OCI-M2 (cell line): ENCODE results near the gene APBB1.

ENCODE experiments used
- DNase-seq: peaks from one replicate; lab custom pipeline; 2025; ENCODE audit not compliant: unreplicated experiment; lab: John Stamatoyannopoulos, UW

Gene APBB1

GRCh38 chr11:6419009-6419631 is at the start of gene APBB1:
Gene APBB1, minus strand, starts transcription at chr11:6419094. Its CDS starts 7,747 bp downstream, at chr11:6411347.
- DNase-seq: no peak

GRCh38 chr11:6459099-6459450 is 40.2 kb upstream of the APBB1 start:
- DNase-seq: no peak

GRCh38 chr11:6458352-6459098 is 39.6 kb upstream of the APBB1 start:
- DNase-seq: no peak

- no peak for DNase-seq
Observed at GRCh38 chr11:6457581-6458320, 38.9 kb upstream of the APBB1 start.

GRCh38 chr11:6456361-6457073 is 37.6 kb upstream of the APBB1 start:
- DNase-seq: no peak

- no peak for DNase-seq
Observed at GRCh38 chr11:6455070-6455469, 36.2 kb upstream of the APBB1 start.

GRCh38 chr11:6453152-6453551 is 34.3 kb upstream of the APBB1 start:
- DNase-seq: no peak

- no peak for DNase-seq
Observed at GRCh38 chr11:6452219-6452618, 33.3 kb upstream of the APBB1 start.

GRCh38 chr11:6448574-6448973 is 29.7 kb upstream of the APBB1 start:
- DNase-seq: no peak

- no peak for DNase-seq
Observed at GRCh38 chr11:6443269-6444003, 24.5 kb upstream of the APBB1 start.

- DNase-seq: no peak
Observed at GRCh38 chr11:6442441-6442840, 23.5 kb upstream of the APBB1 start.

- no peak for DNase-seq
Observed at GRCh38 chr11:6440906-6441358, 22.0 kb upstream of the APBB1 start, which contains the start of gene HPX. Gene HPX, minus strand, starts transcription at chr11:6440987. Its CDS starts 24 bp downstream, at chr11:6440963.

GRCh38 chr11:6438979-6439571 is 20.2 kb upstream of the APBB1 start:
- DNase-seq: no peak

- DNase-seq: no peak
Observed at GRCh38 chr11:6437993-6438392, 19.1 kb upstream of the APBB1 start.

- no peak for DNase-seq
Observed at GRCh38 chr11:6437423-6437822, 18.5 kb upstream of the APBB1 start.

- no peak for DNase-seq
Observed at GRCh38 chr11:6433998-6434660, 15.2 kb upstream of the APBB1 start.

- no peak for DNase-seq
Observed at GRCh38 chr11:6431861-6432260, 13.0 kb upstream of the APBB1 start.

GRCh38 chr11:6427516-6427915 is 8.6 kb upstream of the APBB1 start:
- no peak for DNase-seq

GRCh38 chr11:6420677-6421076 is 1.8 kb upstream of the APBB1 start:
- no peak for DNase-seq

GRCh38 chr11:6418557-6419008 is 311 bp downstream of the APBB1 start:
- DNase-seq: no peak
